GM23248 (cell line): ENCODE data around the gene CDKAL1. TPM values are rescaled to one million over a fixed set of nuclear protein-coding genes. Genes with fewer than 3 reads are reported as not detected.

Experiments
- DNase-seq: peaks from one replicate; pipeline ENCODE4 v3.0.0-alpha.2; 2015
- H2AFZ ChIP-seq: fragments of 200-600 bp; sonication (generic); 2 replicates; pipeline ENCODE4 v1.6.1; 2016; ENCODE audit warnings: antibody characterized with exemption
- H3F3A ChIP-seq: fragments of 200-600 bp; sonication (generic); 2 replicates; pipeline ENCODE4 v1.6.1; 2016; ENCODE audit warnings: mild to moderate bottlenecking, antibody characterized with exemption, mixed run types; ENCODE audit not compliant: insufficient read depth
- H3K27ac ChIP-seq: fragments of 200-600 bp; sonication (generic); 2 replicates; pipeline ENCODE4 v1.5.1; 2016; ENCODE audit warnings: mild to moderate bottlenecking
- H3K27me3 ChIP-seq: fragments of 200-600 bp; sonication (generic); replicated peaks from 2 replicates; pipeline ENCODE4 v1.6.1; 2016; ENCODE audit warnings: mild to moderate bottlenecking; ENCODE audit not compliant: insufficient read depth
- H3K36me3 ChIP-seq: fragments of 200-600 bp; sonication (generic); 2 replicates; pipeline ENCODE4 v1.6.1; 2016; ENCODE audit warnings: low read depth, mild to moderate bottlenecking
- H3K4me1 ChIP-seq: fragments of 200-600 bp; sonication (generic); 2 replicates; pipeline ENCODE4 v1.6.1; 2016; ENCODE audit warnings: mild to moderate bottlenecking; ENCODE audit not compliant: insufficient read depth
- H3K4me2 ChIP-seq: fragments of 200-600 bp; sonication (generic); one replicate; pipeline ENCODE4 v1.6.1; 2016; ENCODE audit warnings: mild to moderate bottlenecking; ENCODE audit not compliant: unreplicated experiment
- H3K4me3 ChIP-seq: fragments of 200-600 bp; sonication (generic); 2 replicates; pipeline ENCODE4 v1.5.1; 2016; ENCODE audit warnings: mild to moderate bottlenecking
- H3K79me2 ChIP-seq: fragments of 200-600 bp; sonication (generic); 2 replicates; pipeline ENCODE4 v1.6.1; 2016; ENCODE audit warnings: mild to moderate bottlenecking; ENCODE audit not compliant: insufficient read depth
- H3K9ac ChIP-seq: fragments of 200-600 bp; sonication (generic); 2 replicates; pipeline ENCODE4 v1.6.1; 2016; ENCODE audit warnings: mild to moderate bottlenecking
- H3K9me2 ChIP-seq: fragments of 200-600 bp; sonication (generic); 2 replicates; pipeline ENCODE4 v1.6.1; 2016; ENCODE audit warnings: mixed run types, mild to moderate bottlenecking, moderate library complexity; ENCODE audit not compliant: insufficient read depth
- H3K9me3 ChIP-seq: fragments of 200-600 bp; sonication (generic); one replicate; pipeline ENCODE4 v1.6.1; 2017; ENCODE audit warnings: low read depth
- H4K20me1 ChIP-seq: fragments of 200-600 bp; sonication (generic); 2 replicates; pipeline ENCODE4 v1.6.0; 2016; ENCODE audit not compliant: insufficient read depth
- EZH2 ChIP-seq: fragments of 200-600 bp; sonication (generic); IDR thresholded peaks from 2 replicates; pipeline ENCODE4 v1.6.1; 2018; ENCODE audit warnings: antibody characterized with exemption, mild to moderate bottlenecking; ENCODE audit not compliant: insufficient read depth, poor library complexity, severe bottlenecking
- EZH2phosphoT487 ChIP-seq: fragments of 200-600 bp; sonication (generic); IDR thresholded peaks from 2 replicates; pipeline ENCODE4 v1.6.1; 2018; ENCODE audit warnings: antibody characterized with exemption, moderate library complexity, mild to moderate bottlenecking, low read depth; ENCODE audit not compliant: insufficient read depth
- WGBS, 2 experiments: methylation state at CpG; one replicate each; pipeline ENCODE4 v1.1.6; 2015 to 2017; ENCODE audit warnings: low lambda C conversion rate in 2 of 2, low coverage in 1 of 2; ENCODE audit errors: missing lambda C conversion rate in 2 of 2; 5-methylcytosine and 5-hydroxymethylcytosine counted together
- in situ Hi-C: fragments of 300-500 bp; cut with MboI; formaldehyde crosslinking; loops from 2 replicates; pipeline ENCODE4 v1.15.0; 2020
- polyA plus RNA-seq: library from polyadenylated mRNA; unstranded; fragments of >200 nt; fragmentation: Nextera tagmentation; extraction: Ambion mirVana; gene quantifications from 2 replicates; pipeline ENCODE4 v1.2.1, GENCODE V29; 2016
- total RNA-seq: library from RNA; depleted of rRNA; stranded (reverse); fragments of >200 nt; shearing (Covaris generic); gene quantifications from 2 replicates; pipeline ENCODE4 v1.2.3, GENCODE V29; 2014

CDKAL1 gene
- total and polyA plus RNA-seq, 2 experiments from 2014 or later, result 7.5 to 10.8 TPM

GRCh38 chr6:20847904-20848303 is 313.6 kb downstream of the CDKAL1 start:
- Histone ChIP-seq H3K4me3 (no peak overlapping the region), H3K27ac (no peak overlapping the region), H3K9me3 (no peaks in the 10 kb centered on the region), H3F3A (peaks cover 5% of the 10 kb centered on the region; the same call in 1 of the 2 replicates), H3K4me2 (no peak overlapping the region), H3K27me3 (no peaks in the 10 kb centered on the region), H3K9me2 (0 out of 2 replicates have a peak, but pooled peaks cover 4% of the 10 kb centered on the region), H3K36me3 (no peaks in the 10 kb centered on the region), H2AFZ (no peak overlapping the region), H4K20me1 (no peaks in the 10 kb centered on the region), H3K79me2 (no peaks in the 10 kb centered on the region), H3K4me1 (no peaks in the 10 kb centered on the region), H3K9ac (no peak overlapping the region)
- WGBS, 2 experiments, result 37 to 46% methylated on average over 3 of the region's 3 CpGs
- in situ Hi-C loops, result no loop called here
- no peak for TF ChIP-seq EZH2
- no peak for TF ChIP-seq EZH2phosphoT487
- DNase-seq, result no peak

- Histone ChIP-seq H3K9ac (no peak overlapping the region), H3K27ac (no peak overlapping the region), H3K4me3 (no peak overlapping the region), H3K79me2 (no peaks in the 10 kb centered on the region), H3F3A (peaks cover under 1% of the 10 kb centered on the region; the same call in 1 of the 2 replicates), H3K36me3 (no peaks in the 10 kb centered on the region), H2AFZ (no peak overlapping the region), H3K4me1 (no peaks in the 10 kb centered on the region), H3K4me2 (no peak overlapping the region), H3K9me3 (no peaks in the 10 kb centered on the region), H3K27me3 (no peaks in the 10 kb centered on the region), H3K9me2 (0 out of 2 replicates have a peak, but pooled peaks cover 1% of the 10 kb centered on the region), H4K20me1 (no peaks in the 10 kb centered on the region)
- 88 to 99% methylated on average over 2 of the region's 2 CpGs for WGBS, 2 experiments
- DNase-seq, result no peak
- in situ Hi-C loops, result no loop called here
- no peak for TF ChIP-seq EZH2phosphoT487
- TF ChIP-seq EZH2, result no peak
These were observed 316.6 kb downstream of the CDKAL1 start for GRCh38 chr6:20850686-20851416.

- H3K4me1 ChIP-seq, result no peaks in the 10 kb centered on the region
- H3K27me3 ChIP-seq, result no peaks in the 10 kb centered on the region
- no peaks in the 10 kb centered on the region for H4K20me1 ChIP-seq
- no peak overlapping the region for H2AFZ ChIP-seq
- no peak overlapping the region for H3K27ac ChIP-seq
- H3K9me2 ChIP-seq, result no peaks in the 10 kb centered on the region
- no peak overlapping the region for H3K9ac ChIP-seq
- no peaks in the 10 kb centered on the region for H3K36me3 ChIP-seq
- H3K79me2 ChIP-seq, result no peaks in the 10 kb centered on the region
- no peaks in the 10 kb centered on the region for H3F3A ChIP-seq
- TF ChIP-seq EZH2, result no peak
- no peak for TF ChIP-seq EZH2phosphoT487
- 50 to 60% methylated on average over 1 of the region's 1 CpG for WGBS, 2 experiments
- in situ Hi-C loops, result no loop called here
- H3K9me3 ChIP-seq, result no peaks in the 10 kb centered on the region
- H3K4me3 ChIP-seq, result no peak overlapping the region
- H3K4me2 ChIP-seq, result no peak overlapping the region
- DNase-seq, result no peak
These were observed 317.5 kb downstream of the CDKAL1 start for GRCh38 chr6:20851795-20852194.

- 72 to 77% methylated on average over 3 of the region's 3 CpGs for WGBS, 2 experiments
- Histone ChIP-seq H3K27me3 (no peaks in the 10 kb centered on the region), H3F3A (no peaks in the 10 kb centered on the region), H3K4me3 (no peak overlapping the region), H3K4me2 (no peak overlapping the region), H3K4me1 (no peaks in the 10 kb centered on the region), H4K20me1 (no peaks in the 10 kb centered on the region), H3K9me2 (no peaks in the 10 kb centered on the region), H3K36me3 (no peaks in the 10 kb centered on the region), H3K9ac (no peak overlapping the region), H3K9me3 (no peaks in the 10 kb centered on the region), H3K79me2 (no peaks in the 10 kb centered on the region), H2AFZ (no peak overlapping the region), H3K27ac (no peak overlapping the region)
- in situ Hi-C loops, result no loop called here
- no peak for TF ChIP-seq EZH2
- TF ChIP-seq EZH2phosphoT487, result no peak
- DNase-seq, result no peak
These were observed 319.6 kb downstream of the CDKAL1 start for GRCh38 chr6:20853828-20854227.
